ENCODE results near the gene INPP4B.
"Not testable (repeated sequence)": the region's sequence is repeated elsewhere in the genome, so short reads cannot be mapped to it uniquely, and the experiment has no call there.

The INPP4B gene

GRCh38 chr4:142826503-142827241 lies 19.4 kb downstream of the INPP4B start:
- FAIRE-seq, result no peak

GRCh38 chr4:142824368-142824767 lies 21.7 kb downstream of the INPP4B start:
- no peak for DNase-seq (ENCODE audit: low spot score)
- no peak for FAIRE-seq

More at GRCh38 chr4:142826503-142827241, 19.4 kb downstream of the INPP4B start:
- DNase-seq (ENCODE audit: low spot score), result no peak

- no peak for FAIRE-seq
- DNase-seq (ENCODE audit: low spot score), result no peak
These were observed 22.3 kb downstream of the INPP4B start for GRCh38 chr4:142823796-142824195.

- DNase-seq (ENCODE audit: low spot score) (no peak), FAIRE-seq (no peak)
These were observed 27.6 kb downstream of the INPP4B start for GRCh38 chr4:142818476-142818875.

GRCh38 chr4:142818031-142818430 lies 28.1 kb downstream of the INPP4B start:
- FAIRE-seq (peak; percentile 50), DNase-seq (ENCODE audit: low spot score) (peak; percentile 22)

- FAIRE-seq (peak; percentile 96), DNase-seq (ENCODE audit: low spot score) (peak; percentile 89)
These were observed 28.7 kb downstream of the INPP4B start for GRCh38 chr4:142817442-142817841.

GRCh38 chr4:142815834-142816233 lies 30.3 kb downstream of the INPP4B start:
- DNase-seq (ENCODE audit: low spot score) (peak; percentile 78), FAIRE-seq (peak; percentile 40)

- no peak for FAIRE-seq
- no peak for DNase-seq (ENCODE audit: low spot score)
These were observed 32.7 kb downstream of the INPP4B start for GRCh38 chr4:142813388-142813787.

DNA sequence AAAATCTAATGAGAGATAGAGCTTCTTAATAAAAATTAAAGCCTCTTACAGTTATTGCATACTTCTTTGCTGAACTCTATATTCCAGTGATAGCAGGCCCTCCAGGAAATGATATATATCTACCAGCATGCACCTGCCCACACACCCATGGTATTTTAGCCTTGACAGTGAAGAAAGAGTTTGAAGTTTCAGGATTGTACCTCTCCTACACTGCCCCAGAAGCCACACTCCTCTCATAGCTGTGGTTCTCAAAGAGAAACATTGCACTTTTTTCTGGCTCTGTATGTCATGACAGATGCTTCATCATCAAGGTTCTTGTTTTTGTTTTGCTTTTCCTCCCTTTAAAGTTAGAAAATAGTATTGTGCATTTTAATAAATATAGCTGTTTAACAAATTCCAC lies 34.0 kb downstream of the INPP4B start:
- FAIRE-seq, result no peak
- DNase-seq (ENCODE audit: low spot score), result no peak

- FAIRE-seq (no peak), DNase-seq (ENCODE audit: low spot score) (no peak)
These were observed 35.1 kb downstream of the INPP4B start for GRCh38 chr4:142811034-142811433.

GRCh38 chr4:142809559-142809958 lies 36.5 kb downstream of the INPP4B start:
- FAIRE-seq, result no peak
- DNase-seq (ENCODE audit: low spot score), result no peak

GRCh38 chr4:142803879-142804278 lies 42.2 kb downstream of the INPP4B start:
- DNase-seq (ENCODE audit: low spot score); FAIRE-seq: not testable (repeated sequence)

GRCh38 chr4:142801966-142802365 lies 44.1 kb downstream of the INPP4B start:
- DNase-seq (ENCODE audit: low spot score) (no peak), FAIRE-seq (no peak)

DNA sequence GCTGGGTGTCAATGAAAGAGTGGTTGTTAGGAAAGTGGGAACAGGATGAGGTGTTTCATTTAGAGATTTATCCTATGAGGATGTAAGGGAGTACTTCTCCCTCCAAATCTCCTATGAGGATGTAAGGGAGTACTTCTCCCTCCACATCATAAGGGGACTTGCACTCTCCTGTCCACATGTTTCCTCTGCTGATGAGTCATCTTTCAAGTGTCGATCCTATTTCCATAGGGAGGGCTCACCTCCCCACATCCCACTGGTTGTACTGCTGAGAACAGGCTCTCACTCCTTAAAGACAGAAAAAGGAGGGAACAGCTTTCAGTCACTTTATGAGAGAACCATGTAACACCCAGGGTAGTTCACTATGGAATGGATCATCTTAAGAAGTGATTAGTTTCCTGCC lies 65.0 kb downstream of the INPP4B start:
- DNase-seq (ENCODE audit: low spot score), result no peak
- FAIRE-seq, result no peak

DNA sequence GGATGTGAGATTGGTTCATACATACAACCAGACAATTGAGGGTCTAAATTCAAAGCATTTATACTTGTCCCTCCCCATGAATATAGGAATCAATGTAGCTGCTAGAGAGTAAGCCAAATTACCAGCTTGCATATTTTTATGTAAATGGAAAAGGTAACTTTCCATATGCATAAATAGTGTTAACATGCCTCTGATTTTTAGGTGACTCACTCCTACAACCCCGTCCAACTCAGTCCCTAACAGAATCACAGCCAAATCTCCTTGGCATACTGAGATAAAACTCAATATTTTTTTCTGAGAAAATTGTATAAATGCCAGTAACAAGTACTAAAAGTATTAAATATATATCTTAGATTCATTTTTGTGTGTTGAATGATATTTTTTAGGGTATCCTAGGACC lies 67.2 kb downstream of the INPP4B start:
- DNase-seq (ENCODE audit: low spot score) (no peak), FAIRE-seq (no peak)

- FAIRE-seq (no peak), DNase-seq (ENCODE audit: low spot score) (no peak)
These were observed 67.7 kb downstream of the INPP4B start for GRCh38 chr4:142778430-142778829.

DNA sequence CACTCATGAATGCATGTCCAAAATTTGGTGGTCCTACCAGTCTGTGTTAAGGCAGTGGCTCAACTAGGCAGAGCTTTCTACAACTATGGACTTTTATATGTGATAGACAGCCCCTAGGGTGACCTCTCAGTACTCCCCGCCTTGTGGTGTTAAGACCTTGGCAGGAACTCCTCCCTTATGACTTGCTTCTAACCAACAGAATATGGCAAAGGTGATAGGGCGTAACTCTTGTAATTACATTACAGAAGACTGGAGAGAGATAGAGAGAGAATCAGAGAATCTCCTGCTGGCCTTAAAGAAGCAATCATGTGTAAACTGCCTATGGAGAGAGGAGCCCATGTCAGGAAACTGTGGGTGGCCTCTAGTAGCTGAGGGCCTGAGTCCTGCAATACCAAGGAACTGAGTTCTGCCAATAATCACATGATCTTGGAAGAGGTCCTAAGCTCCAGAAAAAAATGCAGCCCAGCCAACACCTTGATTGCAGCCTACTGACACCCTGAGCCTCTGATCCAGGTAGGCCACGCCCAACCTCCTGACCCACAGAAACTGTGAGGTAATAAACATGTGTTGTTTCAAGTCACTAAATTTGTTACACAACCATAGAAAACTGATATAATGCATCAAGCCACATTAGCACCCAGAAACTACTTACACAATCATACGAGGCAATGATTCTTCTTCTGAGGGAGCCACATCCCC lies 68.9 kb downstream of the INPP4B start:
- no peak for FAIRE-seq
- no peak for DNase-seq (ENCODE audit: low spot score)

DNA sequence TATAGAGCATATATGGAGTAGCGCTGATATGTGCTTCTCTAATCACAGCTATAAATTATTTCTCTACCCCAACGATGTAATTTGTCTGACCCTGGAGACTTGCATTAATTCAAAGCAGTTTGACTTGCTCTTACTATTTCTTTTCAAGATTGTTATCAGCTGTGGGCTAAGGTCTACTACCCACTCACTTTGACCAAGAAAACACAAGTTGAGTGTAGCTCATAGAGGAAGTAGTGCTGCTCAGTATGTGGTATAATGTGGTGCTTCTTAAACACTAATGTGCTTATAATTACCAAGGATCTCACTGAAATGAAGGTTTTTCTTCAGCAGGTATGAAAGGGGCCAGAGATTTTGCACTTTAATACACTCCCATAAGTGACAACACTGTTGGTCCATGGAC lies 70.1 kb downstream of the INPP4B start:
- FAIRE-seq, result no peak
- DNase-seq (ENCODE audit: low spot score), result no peak

- no peak for FAIRE-seq
These were observed 72.6 kb downstream of the INPP4B start for GRCh38 chr4:142773505-142773904.

DNA sequence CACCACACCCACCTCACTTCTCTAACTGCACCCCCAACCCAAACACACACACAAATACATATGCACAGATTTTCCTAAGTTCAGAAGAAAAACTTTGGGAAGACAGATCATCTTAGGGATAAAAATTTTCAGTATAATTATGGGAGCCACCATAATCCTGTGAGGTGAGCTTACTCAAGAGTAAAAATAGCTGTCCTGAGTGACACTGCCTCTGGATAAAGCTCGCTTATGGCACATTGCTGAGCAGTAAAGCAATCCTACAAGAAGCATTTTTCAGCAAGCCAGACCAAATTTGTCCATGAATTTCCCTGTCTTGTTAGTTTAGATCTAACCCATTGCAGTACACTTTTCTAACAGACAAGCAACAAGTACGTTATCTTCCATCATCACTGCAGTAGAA lies 83.8 kb downstream of the INPP4B start:
- DNase-seq (ENCODE audit: low spot score), result no peak
- no peak for FAIRE-seq

More at GRCh38 chr4:142773505-142773904, 72.6 kb downstream of the INPP4B start:
- DNase-seq (ENCODE audit: low spot score), result no peak

DNA sequence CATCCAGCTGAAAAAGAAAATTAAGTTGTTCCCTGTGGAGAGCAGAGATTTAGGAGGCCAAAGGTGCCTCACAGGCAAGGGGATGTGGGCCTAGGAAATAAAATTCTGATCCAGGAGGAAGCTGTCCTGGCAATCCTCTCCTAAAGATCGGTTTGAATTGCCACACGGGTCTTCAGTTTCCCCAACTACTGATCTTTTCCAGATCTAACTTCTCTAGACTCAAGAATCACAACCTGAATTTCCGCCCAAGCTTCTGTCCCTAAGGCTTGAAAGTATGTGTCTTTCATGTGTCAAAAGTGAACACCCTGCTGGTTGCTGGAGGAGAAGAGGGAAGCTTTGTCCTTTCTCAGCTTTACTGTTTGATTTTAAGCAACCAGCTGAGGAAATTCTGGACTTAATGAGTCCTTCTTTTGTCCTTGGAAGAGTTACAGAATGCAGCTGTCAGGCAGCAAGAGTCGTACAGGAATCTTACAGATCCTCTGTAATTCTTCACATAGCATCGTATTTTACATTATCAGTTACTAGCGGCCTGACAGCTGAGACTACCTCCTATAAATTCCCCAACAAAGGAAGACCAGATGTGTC lies 93.8 kb downstream of the INPP4B start:
- no peak for DNase-seq (ENCODE audit: low spot score)
- FAIRE-seq, result no peak

GRCh38 chr4:142743121-142743825 lies 102.8 kb downstream of the INPP4B start:
- no peak for DNase-seq (ENCODE audit: low spot score)
- FAIRE-seq, result no peak

Measured in RCC 7860 (cell line).